Lower leg skin (tissue), 3 donors: ENCODE results near the gene PCDHGA4.

Source experiments
- CTCF ChIP-seq, 3 donors: fragments of 450-650 bp; IDR thresholded peaks; one replicate each; pipeline ENCODE4 v1.5.1; 2016; ENCODE audit warnings: antibody characterized with exemption in 3 of 3, mild to moderate bottlenecking in 3 of 3, moderate library complexity in 2 of 3
- POLR2A ChIP-seq, 2 donors: fragments of 450-650 bp; IDR thresholded peaks; one replicate each; pipeline ENCODE4 v1.6.1; 2016 to 2017; ENCODE audit warnings: antibody characterized with exemption in 2 of 2, mild to moderate bottlenecking in 1 of 2, moderate library complexity in 1 of 2

DNA sequence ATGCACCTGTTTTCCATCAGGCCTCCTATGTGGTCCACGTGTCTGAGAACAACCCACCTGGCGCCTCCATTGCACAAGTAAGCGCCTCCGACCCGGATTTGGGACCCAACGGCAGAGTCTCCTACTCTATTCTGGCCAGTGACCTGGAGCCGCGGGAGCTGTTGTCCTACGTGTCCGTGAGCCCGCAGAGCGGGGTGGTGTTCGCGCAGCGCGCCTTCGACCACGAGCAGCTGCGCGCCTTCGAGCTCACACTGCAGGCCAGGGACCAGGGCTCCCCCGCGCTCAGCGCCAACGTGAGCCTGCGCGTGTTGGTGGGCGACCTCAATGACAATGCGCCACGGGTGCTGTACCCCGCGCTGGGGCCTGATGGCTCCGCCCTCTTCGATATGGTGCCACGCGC lies 3.2 kb upstream of the PCDHGA4 start:
- TF ChIP-seq CTCF (IDR thresholded peaks at IDR 0.05) (no peak), POLR2A (IDR thresholded peaks at IDR 0.05) (no peak)
